Endothelial cell of umbilical vein (primary cell): ENCODE results near the gene UGGT2. TPM values are rescaled to one million over a fixed set of nuclear protein-coding genes. Genes with fewer than 3 reads are reported as not detected.

Experiments used
- BruUV-seq: library from RNA; stranded (reverse); fragments of 400-500 nt; replicated peaks from 2 replicates; lab custom pipeline; 2021; lab: Mats Ljungman, UMichigan
- CTCF ChIA-PET: fragments of 300-600, 350-600 bp; sonication (Branson Sonifier 250); formaldehyde crosslinking; loops from one replicate; lab custom pipeline; 2021; ENCODE audit warnings: antibody characterized with exemption, inconsistent platforms; lab: Charles Lee
- POLR2A ChIA-PET: fragments of 300-600, 350-600 bp; sonication (Branson Sonifier 250); formaldehyde crosslinking; loops from one replicate; lab custom pipeline; 2021; ENCODE audit warnings: antibody characterized with exemption, inconsistent platforms; lab: Charles Lee
- DNase-seq: peaks from one replicate; pipeline ENCODE4 v3.0.0-alpha.2; 2011; ENCODE audit warnings: low read depth, low spot score
- FAIRE-seq: peaks from 2 replicates; lab custom pipeline; 2011; peaks lifted over from hg19 to GRCh38; lab: Jason Lieb, UNC
- H2AFZ ChIP-seq: 2 replicates; pipeline ENCODE4 v1.6.0; 2012; ENCODE audit warnings: low read depth, low read length, control low read depth, inconsistent platforms
- H3K27ac ChIP-seq: 2 replicates; pipeline ENCODE4 v1.5.1; 2011; ENCODE audit warnings: low read depth, mild to moderate bottlenecking, control low read depth, low read length, moderate library complexity; ENCODE audit not compliant: insufficient read depth
- H3K27me3 ChIP-seq, 2 experiments: 2 replicates each; pipeline versions ENCODE4 v1.6.0 to v1.6.1; 2011; ENCODE audit warnings: low read length in 2 of 2, mixed read lengths in 1 of 2; ENCODE audit not compliant: control insufficient read depth in 2 of 2, insufficient read depth in 2 of 2
- H3K36me3 ChIP-seq, 2 experiments: 2 replicates in 1 of 2; 3 replicates in 1 of 2; pipeline ENCODE4 v1.5.1; 2011; ENCODE audit warnings: low read length in 2 of 2, mild to moderate bottlenecking in 1 of 2, moderate library complexity in 1 of 2; ENCODE audit not compliant: control insufficient read depth in 2 of 2, insufficient read depth in 2 of 2; ENCODE audit errors: extremely low read depth in 1 of 2
- H3K4me1 ChIP-seq: 3 replicates; pipeline ENCODE4 v1.5.1; 2011; ENCODE audit warnings: mild to moderate bottlenecking, low read length; ENCODE audit not compliant: control insufficient read depth, insufficient read depth; ENCODE audit errors: extremely low read depth
- H3K4me2 ChIP-seq: 2 replicates; pipeline ENCODE4 v1.6.1; 2011; ENCODE audit warnings: low read length, control low read depth, mixed read lengths; ENCODE audit not compliant: insufficient read depth
- H3K4me3 ChIP-seq, 3 experiments: fragments of 200-600 bp in 1 of 3; sonication (generic), shearing (Covaris generic) in 1 of 3; replicated peaks in 1 of 3; 2 replicates each; pipeline ENCODE4 v1.5.1; 2011 to 2016; ENCODE audit warnings: control low read depth in 3 of 3, low read length in 3 of 3, mild to moderate bottlenecking in 2 of 3, inconsistent platforms in 1 of 3, low read depth in 1 of 3, moderate library complexity in 1 of 3; ENCODE audit not compliant: insufficient read depth in 1 of 3
- H3K79me2 ChIP-seq: 2 replicates; pipeline ENCODE4 v1.6.0; 2012; ENCODE audit warnings: low read length, inconsistent platforms; ENCODE audit not compliant: control insufficient read depth, insufficient read depth
- H3K9ac ChIP-seq: replicated peaks from 2 replicates; pipeline ENCODE3; 2011; ENCODE audit warnings: low read length, control low read depth; ENCODE audit not compliant: insufficient read depth; ENCODE audit errors: extremely low read depth
- H3K9me1 ChIP-seq: replicated peaks from 3 replicates; pipeline ENCODE4 v1.6.0; 2011; ENCODE audit warnings: mild to moderate bottlenecking, low read length; ENCODE audit not compliant: control insufficient read depth, insufficient read depth; ENCODE audit errors: extremely low read depth
- H3K9me3 ChIP-seq: replicated peaks from 2 replicates; pipeline ENCODE4 v1.5.1; 2012; ENCODE audit warnings: low read length, inconsistent platforms; ENCODE audit not compliant: control insufficient read depth, insufficient read depth
- H4K20me1 ChIP-seq: replicated peaks from 2 replicates; pipeline ENCODE3; 2011; ENCODE audit warnings: mild to moderate bottlenecking, low read length; ENCODE audit not compliant: control insufficient read depth, insufficient read depth; ENCODE audit errors: extremely low read depth
- EZH2 ChIP-seq: IDR thresholded peaks from 2 replicates; pipeline ENCODE4 v1.6.1; 2012; ENCODE audit warnings: borderline replicate concordance, low read depth, mild to moderate bottlenecking, moderate library complexity, low read length, inconsistent platforms; ENCODE audit not compliant: severe bottlenecking
- FOS ChIP-seq: IDR thresholded peaks from 2 replicates; pipeline ENCODE4 v1.6.1; 2011; ENCODE audit warnings: mild to moderate bottlenecking, low read length, moderate library complexity, borderline replicate concordance; ENCODE audit not compliant: insufficient read depth
- GATA2 ChIP-seq: IDR thresholded peaks from 2 replicates; pipeline ENCODE4 v1.7.0; 2011; ENCODE audit warnings: low read depth, mild to moderate bottlenecking, moderate library complexity, mixed read lengths, low read length; ENCODE audit not compliant: insufficient read length, insufficient read depth
- JUN ChIP-seq: IDR thresholded peaks from 2 replicates; pipeline ENCODE4 v1.6.1; 2011; ENCODE audit warnings: borderline replicate concordance, low read depth; ENCODE audit not compliant: insufficient read length, insufficient read depth
- MYC ChIP-seq: IDR thresholded peaks from one replicate; pipeline ENCODE4 v1.6.1; 2011; ENCODE audit warnings: mild to moderate bottlenecking, low read depth, low read length
- POLR2A ChIP-seq: IDR thresholded peaks from 2 replicates; pipeline ENCODE4 v1.6.1; 2012; ENCODE audit warnings: low read depth, mild to moderate bottlenecking, control low read depth, low read length
- POLR2AphosphoS5 ChIP-seq: IDR thresholded peaks from 2 replicates; pipeline ENCODE4 v1.6.1; 2012; ENCODE audit warnings: low read depth, mild to moderate bottlenecking, control low read depth, low read length, moderate library complexity; ENCODE audit not compliant: insufficient read depth
- dilution Hi-C: fragments of 300-500 bp; cut with MboI; formaldehyde crosslinking; loops from one replicate; pipeline ENCODE4 v1.15.0; 2019; ENCODE audit warnings: low sequenced_read_pairs; ENCODE audit not compliant: extremely low pct_ligation_motif_present
- intact Hi-C: fragments of 100-400 bp; cut with micrococcal nuclease; formaldehyde crosslinking; loops from one replicate; pipeline ENCODE4 v1.10.0; 2022
- polyA plus RNA-seq, 4 experiments: library from polyadenylated mRNA; depleted of rRNA in 3 of 4; stranded (reverse) in 3 of 4; unstranded in 1 of 4; fragments of >200 nt; gene quantifications; 2 replicates each; pipeline versions ENCODE4 v1.2.1 to v1.2.3, GENCODE V29; 2011 to 2012; ENCODE audit warnings: missing spikeins in 1 of 4
- total RNA-seq: library from RNA; stranded (reverse); gene quantifications from 2 replicates; pipeline ENCODE4 v1.2.3, GENCODE V29; 2021
- TF ChIP-seq, protein P1 (sequence below), 2 donors: IDR thresholded peaks; 1 replicate in 1 of 2; 2 replicates in 1 of 2; pipeline ENCODE4 v1.5.1; 2011; ENCODE audit warnings: low read length in 2 of 2, mild to moderate bottlenecking in 2 of 2, moderate library complexity in 2 of 2, control low read depth in 1 of 2, inconsistent platforms in 1 of 2, low read depth in 1 of 2; ENCODE audit not compliant: insufficient read depth in 1 of 2; ENCODE audit errors: extremely low read depth in 1 of 2
- TF ChIP-seq, protein P2 (sequence below): IDR thresholded peaks from 2 replicates; pipeline ENCODE4 v1.6.1; 2011; ENCODE audit not compliant: insufficient read depth, insufficient read length

UGGT2 gene
- total and polyA plus RNA-seq, 2 donors (not counting 3 experiments of a cell fraction or from before 2014, with no cell fraction given): 4.6 to 25.1 TPM

DNA sequence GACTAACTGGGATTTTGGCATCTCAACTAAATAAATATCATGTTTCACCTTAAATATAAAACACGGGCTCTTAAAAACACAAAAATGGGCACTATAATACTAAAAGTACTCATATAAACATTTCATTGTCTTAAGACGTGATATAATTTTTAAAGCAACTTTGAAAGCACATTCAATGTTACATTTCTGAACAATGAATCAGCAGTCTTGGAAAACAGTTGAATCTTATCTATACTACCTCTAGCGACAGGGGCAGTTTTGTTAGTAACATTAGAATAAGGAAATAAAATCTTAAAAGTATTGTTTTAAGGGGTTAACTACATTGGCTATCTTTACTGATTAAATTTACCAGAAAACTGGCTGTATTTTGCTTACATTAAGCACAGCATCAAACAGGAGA is 156.9 kb downstream of the UGGT2 start:
- BruUV-seq: no TSS peak
- peak overlapping the region; percentile 63 for H3K4me2 ChIP-seq
- ChIA-PET POLR2A (no interaction called here), CTCF (interaction anchor here (0.9 kb wide), 1 partner anchor 63 kb away, joined by 5 read pairs; no protein-coding TSS in a partner anchor)
- no peak overlapping the region for H2AFZ ChIP-seq
- peak overlapping the region; percentile 32 for H3K27ac ChIP-seq
- H3K9ac ChIP-seq: no peak overlapping the region
- dilution Hi-C loops: no loop called here
- H3K4me1 ChIP-seq: peaks cover 8% of the 10 kb centered on the region
- H3K79me2 ChIP-seq: no peaks in the 10 kb centered on the region
- no peaks in the 10 kb centered on the region for H3K9me1 ChIP-seq
- no peak overlapping the region for H3K4me3 ChIP-seq
- intact Hi-C loops: no loop called here
- no peak for FAIRE-seq
- H3K27me3 ChIP-seq: no peaks in the 10 kb centered on the region
- peak; percentile 64 for DNase-seq
- H3K9me3 ChIP-seq: no peaks in the 10 kb centered on the region
- H3K36me3 ChIP-seq: no peaks in the 10 kb centered on the region
- TF ChIP-seq FOS: peak; percentile 41
- TF ChIP-seq POLR2A: no peak
- H4K20me1 ChIP-seq: no peaks in the 10 kb centered on the region

DNA sequence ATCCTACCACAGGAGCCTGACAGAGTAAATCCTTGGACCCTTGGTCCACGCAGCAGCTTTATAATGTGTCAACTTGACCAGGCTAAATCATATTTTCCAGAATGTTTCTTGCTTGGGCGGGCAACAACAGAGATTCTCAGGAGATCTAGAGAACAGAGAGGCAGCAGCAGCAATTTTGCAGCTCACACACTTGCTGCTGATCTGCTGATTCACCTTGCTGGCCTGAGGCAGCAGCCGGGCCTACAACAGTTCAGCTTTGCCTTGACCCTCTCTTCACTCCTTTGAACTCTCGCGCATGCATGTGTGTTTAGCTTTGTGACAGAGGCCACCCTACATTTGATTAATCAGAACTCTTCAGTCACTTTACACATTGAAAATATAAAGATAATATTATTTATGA is 159.3 kb downstream of the UGGT2 start:
- Histone ChIP-seq H4K20me1 (no peaks in the 10 kb centered on the region), H3K9me3 (no peaks in the 10 kb centered on the region), H3K27ac (no peak overlapping the region), H3K4me1 (peaks cover 8% of the 10 kb centered on the region), H3K9ac (no peak overlapping the region), H3K4me3 (no peak overlapping the region), H3K36me3 (no peaks in the 10 kb centered on the region), H3K79me2 (no peaks in the 10 kb centered on the region), H2AFZ (no peak overlapping the region), H3K4me2 (no peak overlapping the region), H3K9me1 (no peaks in the 10 kb centered on the region), H3K27me3 (no peaks in the 10 kb centered on the region)
- intact Hi-C loops (no loop called here), dilution Hi-C loops (no loop called here)
- no peak for TF ChIP-seq MYC
- no peak for TF ChIP-seq GATA2
- TF ChIP-seq POLR2A: no peak
- TF ChIP-seq JUN: no peak
- TF ChIP-seq, protein P1, sequence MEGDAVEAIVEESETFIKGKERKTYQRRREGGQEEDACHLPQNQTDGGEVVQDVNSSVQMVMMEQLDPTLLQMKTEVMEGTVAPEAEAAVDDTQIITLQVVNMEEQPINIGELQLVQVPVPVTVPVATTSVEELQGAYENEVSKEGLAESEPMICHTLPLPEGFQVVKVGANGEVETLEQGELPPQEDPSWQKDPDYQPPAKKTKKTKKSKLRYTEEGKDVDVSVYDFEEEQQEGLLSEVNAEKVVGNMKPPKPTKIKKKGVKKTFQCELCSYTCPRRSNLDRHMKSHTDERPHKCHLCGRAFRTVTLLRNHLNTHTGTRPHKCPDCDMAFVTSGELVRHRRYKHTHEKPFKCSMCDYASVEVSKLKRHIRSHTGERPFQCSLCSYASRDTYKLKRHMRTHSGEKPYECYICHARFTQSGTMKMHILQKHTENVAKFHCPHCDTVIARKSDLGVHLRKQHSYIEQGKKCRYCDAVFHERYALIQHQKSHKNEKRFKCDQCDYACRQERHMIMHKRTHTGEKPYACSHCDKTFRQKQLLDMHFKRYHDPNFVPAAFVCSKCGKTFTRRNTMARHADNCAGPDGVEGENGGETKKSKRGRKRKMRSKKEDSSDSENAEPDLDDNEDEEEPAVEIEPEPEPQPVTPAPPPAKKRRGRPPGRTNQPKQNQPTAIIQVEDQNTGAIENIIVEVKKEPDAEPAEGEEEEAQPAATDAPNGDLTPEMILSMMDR (IDR thresholded peaks at IDR 0.05; ENCODE audit: extremely low read depth in 1 of 2, insufficient read depth in 1 of 2, low read depth in 1 of 2, low read length in 2 of 2): no peak
- TF ChIP-seq EZH2: no peak
- TF ChIP-seq POLR2AphosphoS5: no peak
- TF ChIP-seq, protein P2, sequence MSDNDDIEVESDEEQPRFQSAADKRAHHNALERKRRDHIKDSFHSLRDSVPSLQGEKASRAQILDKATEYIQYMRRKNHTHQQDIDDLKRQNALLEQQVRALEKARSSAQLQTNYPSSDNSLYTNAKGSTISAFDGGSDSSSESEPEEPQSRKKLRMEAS: no peak
- no peak for TF ChIP-seq FOS
- BruUV-seq: no TSS peak
- ChIA-PET CTCF (no interaction called here), POLR2A (no interaction called here)
- no peak for FAIRE-seq
- no peak for DNase-seq
